Right lobe of liver (tissue), 6 donors: ENCODE results near the gene TGM6. TPM values are rescaled to one million over a fixed set of nuclear protein-coding genes. Genes with fewer than 3 reads are reported as not detected.

Experiments used
- ATAC-seq, 4 donors: fragments of 200-7000 bp; cut with Tn5 transposase; one replicate each; pipeline ENCODE4 v1.9.1; 2020; ENCODE audit warnings: mild to moderate bottlenecking in 4 of 4, moderate library complexity in 4 of 4
- DNase-seq, 3 donors: peaks; one replicate each; pipeline ENCODE4 v3.0.0-alpha.2; 2020
- H3K27ac ChIP-seq, 3 donors: fragments of 200-600 bp; one replicate each; pipeline ENCODE4 v1.8.0; 2022
- H3K27me3 ChIP-seq, 2 donors: fragments of 200-600 bp; one replicate each; pipeline ENCODE4 v1.8.0; 2022
- H3K36me3 ChIP-seq, 4 donors: fragments of 200-600 bp; sonication (generic) in 1 of 4; one replicate each; pipeline versions ENCODE4 v1.5.1 to v1.8.0; 2017 to 2022; ENCODE audit warnings: control low read depth in 1 of 4
- H3K4me1 ChIP-seq, 4 donors: fragments of 200-600 bp; sonication (generic) in 1 of 4; one replicate each; pipeline versions ENCODE4 v1.5.1 to v1.8.0; 2017 to 2022; ENCODE audit warnings: control low read depth in 1 of 4
- H3K4me3 ChIP-seq, 3 donors: fragments of 200-600 bp; one replicate each; pipeline ENCODE4 v1.8.0; 2022
- H3K9me3 ChIP-seq, 4 donors: fragments of 200-600 bp; sonication (generic) in 1 of 4; one replicate each; pipeline versions ENCODE4 v1.5.1 to v1.8.0; 2017 to 2022; ENCODE audit warnings: control low read depth in 1 of 4
- POLR2A ChIP-seq: fragments of 450-650 bp; IDR thresholded peaks from one replicate; pipeline ENCODE4 v1.6.1; 2017; ENCODE audit warnings: antibody characterized with exemption, mild to moderate bottlenecking
- WGBS: methylation state at CpG from one replicate; pipeline ENCODE4 v1.1.6; 2018; ENCODE audit warnings: low coverage, low lambda C conversion rate; ENCODE audit not compliant: insufficient coverage; ENCODE audit errors: missing lambda C conversion rate; 5-methylcytosine and 5-hydroxymethylcytosine counted together
- intact Hi-C, 2 donors: fragments of 100-400 bp; cut with DNase I; formaldehyde crosslinking; loops; one replicate each; pipeline versions ENCODE4 v1.11.2 to v1.14.1; 2022
- total RNA-seq, 6 experiments: library from RNA; depleted of rRNA in 2 of 6; stranded (reverse); fragments of >200 nt in 2 of 6; fragmentation: NEBNext Ultra II Directional in 3 of 6; extraction: Animal tissue kit (Norgen Biotek cat#: 25700) in 3 of 6; gene quantifications; one replicate each; pipeline versions ENCODE4 v1.1.0 to v1.2.4, GENCODE V29; 2016 to 2023
- TF ChIP-seq, protein P1 (sequence below), 4 donors: fragments of 200-600 bp in 3 of 4; fragments of 450-650 bp in 1 of 4; IDR thresholded peaks; one replicate each; pipeline versions ENCODE4 v1.5.1 to v1.8.0; 2016 to 2022; ENCODE audit warnings: antibody characterized with exemption in 4 of 4, mild to moderate bottlenecking in 2 of 4
- donor health status: DM: no; HTN: yes; CAD: no.
- donor health status: DM: no; HTN: no; CAD: no.
- donor health status: DM: no; HTN: no; CAD: no.
- donor health status: DM: no; HTN: yes; CAD: no.
- donor health status: DM: no; HTN: yes; CAD: no.

The TGM6 gene
- total RNA-seq, 6 experiments from 2014 or later = not detected

DNA sequence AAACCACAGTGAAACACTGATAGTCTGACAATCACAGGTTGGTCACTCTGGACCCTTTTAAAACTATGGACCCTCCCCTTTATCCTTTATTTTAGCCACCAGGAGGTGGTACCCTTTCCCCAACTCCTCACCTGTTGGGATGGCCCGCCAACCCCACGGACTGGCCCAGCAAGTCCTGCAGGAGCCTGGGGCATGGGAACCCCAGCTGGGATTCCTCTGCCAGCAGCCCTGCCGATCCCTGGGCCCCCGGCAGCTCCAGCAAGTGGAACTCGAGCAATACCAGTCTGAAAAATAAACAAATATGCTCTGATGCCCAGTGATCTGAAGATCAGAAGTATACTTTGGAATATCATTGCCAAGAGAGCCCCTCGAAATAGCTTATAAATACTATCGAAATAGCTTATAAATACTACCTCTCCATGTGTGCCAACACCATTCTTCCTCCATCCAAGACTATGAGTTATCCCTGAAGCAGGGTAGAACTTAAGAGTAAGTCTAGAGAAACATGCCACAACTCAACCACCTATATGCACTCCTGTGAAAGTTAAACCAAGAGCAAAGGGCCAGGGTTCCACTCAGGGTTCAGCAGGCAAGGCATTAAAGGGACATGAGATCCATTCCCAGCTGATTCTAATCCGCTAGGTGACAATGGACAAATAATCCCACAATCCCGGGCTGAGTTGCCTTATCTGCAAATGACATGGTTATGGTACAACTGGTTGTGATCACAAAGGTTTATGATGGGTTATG is 83.1 kb downstream of the TGM6 start:
- intact Hi-C loops = loop anchor here in 1 of 2 donors (10.0 kb wide), 1 partner anchor 249 kb away; no protein-coding TSS in a partner anchor
- TF ChIP-seq, protein P1, sequence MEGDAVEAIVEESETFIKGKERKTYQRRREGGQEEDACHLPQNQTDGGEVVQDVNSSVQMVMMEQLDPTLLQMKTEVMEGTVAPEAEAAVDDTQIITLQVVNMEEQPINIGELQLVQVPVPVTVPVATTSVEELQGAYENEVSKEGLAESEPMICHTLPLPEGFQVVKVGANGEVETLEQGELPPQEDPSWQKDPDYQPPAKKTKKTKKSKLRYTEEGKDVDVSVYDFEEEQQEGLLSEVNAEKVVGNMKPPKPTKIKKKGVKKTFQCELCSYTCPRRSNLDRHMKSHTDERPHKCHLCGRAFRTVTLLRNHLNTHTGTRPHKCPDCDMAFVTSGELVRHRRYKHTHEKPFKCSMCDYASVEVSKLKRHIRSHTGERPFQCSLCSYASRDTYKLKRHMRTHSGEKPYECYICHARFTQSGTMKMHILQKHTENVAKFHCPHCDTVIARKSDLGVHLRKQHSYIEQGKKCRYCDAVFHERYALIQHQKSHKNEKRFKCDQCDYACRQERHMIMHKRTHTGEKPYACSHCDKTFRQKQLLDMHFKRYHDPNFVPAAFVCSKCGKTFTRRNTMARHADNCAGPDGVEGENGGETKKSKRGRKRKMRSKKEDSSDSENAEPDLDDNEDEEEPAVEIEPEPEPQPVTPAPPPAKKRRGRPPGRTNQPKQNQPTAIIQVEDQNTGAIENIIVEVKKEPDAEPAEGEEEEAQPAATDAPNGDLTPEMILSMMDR (IDR thresholded peaks at IDR 0.05) = no peak
- TF ChIP-seq POLR2A = no peak

DNA sequence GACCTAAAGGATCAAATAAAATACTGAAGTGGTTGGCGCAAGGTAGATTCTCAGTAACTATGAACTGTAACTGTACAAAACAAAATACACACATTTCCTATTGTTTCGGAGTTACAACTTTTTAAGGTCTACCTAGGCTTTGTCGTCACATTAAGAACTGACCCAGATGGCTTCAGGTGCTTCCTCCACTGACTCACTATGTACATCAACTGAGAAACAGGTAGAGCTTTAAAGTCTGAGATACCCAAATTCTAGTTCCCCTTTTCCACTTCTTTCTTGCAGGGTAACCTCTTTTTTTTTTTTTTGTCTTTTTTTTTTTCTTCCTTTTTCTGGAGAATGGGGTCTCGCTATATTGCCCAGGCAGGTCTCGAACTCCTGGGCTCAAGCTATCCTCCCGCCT is 84.4 kb downstream of the TGM6 start:
- Histone ChIP-seq H3K27me3 (no peaks in the 10 kb centered on the region), H3K4me3 (no peak overlapping the region), H3K4me1 (peaks cover 0 to 11% (median 4%) of the 10 kb centered on the region in 4 donors), H3K27ac (no peak overlapping the region), H3K9me3 (no peaks in the 10 kb centered on the region), H3K36me3 (peaks cover 16 to 75% (median 56%) of the 10 kb centered on the region in 4 donors)
- WGBS = 93% methylated on average over 5 of the region's 6 CpGs
- ATAC-seq (no peak), DNase-seq (no peak)
- TF ChIP-seq POLR2A = no peak
- TF ChIP-seq, protein P1 (IDR thresholded peaks at IDR 0.05) = no peak
- intact Hi-C loops = loop anchor here in 1 of 2 donors (10.0 kb wide), 1 partner anchor 250 kb away; no protein-coding TSS in a partner anchor

More for the DNA sequence above, 83.1 kb downstream of the TGM6 start:
- WGBS = 93% methylated on average over 8 of the region's 9 CpGs
- no peak for ATAC-seq
- no peaks in the 10 kb centered on the region for H3K9me3 ChIP-seq
- H3K4me3 ChIP-seq = no peak overlapping the region
- peaks cover 0 to 5% (median under 1%) of the 10 kb centered on the region in 4 donors for H3K4me1 ChIP-seq
- no peaks in the 10 kb centered on the region for H3K27me3 ChIP-seq
- H3K36me3 ChIP-seq = peaks cover 16 to 79% (median 61%) of the 10 kb centered on the region in 4 donors
- no peak overlapping the region for H3K27ac ChIP-seq
- no peak for DNase-seq

DNA sequence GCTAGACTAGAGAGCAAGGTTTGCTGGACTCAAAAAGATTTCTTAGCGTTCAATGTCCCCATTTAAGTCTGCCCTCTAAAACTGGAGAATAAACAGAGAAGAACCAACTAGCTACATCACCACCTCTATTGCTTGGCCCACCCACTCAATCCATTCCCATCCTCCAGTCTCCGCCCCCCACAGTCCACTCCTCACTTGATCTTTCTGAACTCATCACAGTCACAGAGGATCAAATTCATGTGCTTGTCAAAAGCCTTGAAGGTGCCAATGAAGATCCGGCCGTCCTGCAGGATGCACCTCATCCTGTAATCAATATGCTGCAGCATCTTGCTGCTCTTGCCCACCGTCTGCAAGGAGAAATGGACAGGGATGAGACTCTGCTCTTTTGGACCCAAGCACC is 86.7 kb downstream of the TGM6 start:
- intact Hi-C loops = loop anchor here in 1 of 2 donors (10.0 kb wide), 1 partner anchor 253 kb away; no protein-coding TSS in a partner anchor
- H3K4me3 ChIP-seq = no peak overlapping the region
- 81% methylated on average over 3 of the region's 5 CpGs for WGBS
- no peaks in the 10 kb centered on the region for H3K27me3 ChIP-seq
- DNase-seq = no peak
- TF ChIP-seq, protein P1 (IDR thresholded peaks at IDR 0.05) = no peak
- no peak for TF ChIP-seq POLR2A
- ATAC-seq = no peak
- no peaks in the 10 kb centered on the region for H3K9me3 ChIP-seq
- H3K27ac ChIP-seq = no peak overlapping the region
- peaks cover 0 to 11% (median 4%) of the 10 kb centered on the region in 4 donors for H3K4me1 ChIP-seq
- peaks cover 9 to 52% (median 38%) of the 10 kb centered on the region in 4 donors for H3K36me3 ChIP-seq

DNA sequence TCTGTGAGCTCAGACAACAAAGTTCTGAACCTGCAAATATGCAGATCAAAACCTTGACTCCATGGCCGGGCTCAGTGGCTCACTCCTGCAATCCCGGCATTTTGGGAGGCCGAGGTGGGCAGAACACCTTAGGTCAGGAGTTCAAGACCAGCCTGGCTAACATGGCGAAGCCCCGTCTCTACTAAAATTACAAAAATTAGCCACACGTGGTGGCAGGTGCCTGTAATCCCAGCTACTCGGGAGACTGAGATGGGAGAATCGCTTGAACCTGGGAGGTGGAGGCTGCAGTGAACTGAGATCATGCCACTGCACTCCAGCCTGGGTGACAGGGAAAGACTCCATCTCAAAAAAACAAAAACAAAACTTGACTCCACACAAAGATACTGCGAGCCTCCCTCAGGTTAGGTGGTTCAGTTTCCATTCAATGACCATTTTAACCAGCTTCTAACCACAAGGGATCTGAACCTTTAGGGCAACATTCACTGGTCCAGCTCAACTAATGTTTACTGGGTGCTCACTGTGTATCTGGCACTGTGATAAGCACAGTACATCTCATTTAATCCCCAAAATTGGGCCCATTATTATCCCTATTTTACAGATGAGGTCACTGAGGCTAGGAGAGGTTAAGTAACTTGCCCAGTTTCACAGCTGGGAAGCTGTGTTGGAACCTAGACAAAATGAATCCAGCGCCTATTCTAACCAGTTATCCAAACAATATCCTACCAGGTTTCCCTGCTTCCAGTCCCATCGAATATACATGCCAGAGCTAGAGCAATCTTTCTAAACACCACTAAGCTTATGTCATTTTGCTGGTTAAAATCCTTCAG is 88.1 kb downstream of the TGM6 start:
- Histone ChIP-seq H3K9me3 (no peaks in the 10 kb centered on the region), H3K27me3 (no peaks in the 10 kb centered on the region), H3K4me3 (peak overlapping the region in 2 of 3 donors; percentile 82 to 93), H3K36me3 (peaks cover 6 to 38% (median 25%) of the 10 kb centered on the region in 4 donors), H3K27ac (no peak overlapping the region), H3K4me1 (peaks cover 0 to 11% (median 4%) of the 10 kb centered on the region in 4 donors)
- intact Hi-C loops = loop anchor here in 1 of 2 donors (10.0 kb wide), 1 partner anchor 254 kb away; no protein-coding TSS in a partner anchor
- DNase-seq = no peak
- TF ChIP-seq, protein P1 (IDR thresholded peaks at IDR 0.05) = no peak
- TF ChIP-seq POLR2A = no peak
- 76% methylated on average over 9 of the region's 11 CpGs for WGBS
- ATAC-seq = no peak
